H54 (cell line): ENCODE results near the gene RSAD2.

Experiments
- DNase-seq: peaks from one replicate; pipeline ENCODE4 v3.0.0; 2011; ENCODE audit warnings: low spot score, mixed read lengths; ENCODE audit not compliant: insufficient read length
- FAIRE-seq: peaks from 3 replicates; lab custom pipeline; 2011; peaks lifted over from hg19 to GRCh38; lab: Jason Lieb, UNC
- POLR2A ChIP-seq: IDR thresholded peaks from 2 replicates; pipeline ENCODE4 v1.6.1; 2011; ENCODE audit warnings: low read depth, mild to moderate bottlenecking, low read length

The RSAD2 gene

DNA sequence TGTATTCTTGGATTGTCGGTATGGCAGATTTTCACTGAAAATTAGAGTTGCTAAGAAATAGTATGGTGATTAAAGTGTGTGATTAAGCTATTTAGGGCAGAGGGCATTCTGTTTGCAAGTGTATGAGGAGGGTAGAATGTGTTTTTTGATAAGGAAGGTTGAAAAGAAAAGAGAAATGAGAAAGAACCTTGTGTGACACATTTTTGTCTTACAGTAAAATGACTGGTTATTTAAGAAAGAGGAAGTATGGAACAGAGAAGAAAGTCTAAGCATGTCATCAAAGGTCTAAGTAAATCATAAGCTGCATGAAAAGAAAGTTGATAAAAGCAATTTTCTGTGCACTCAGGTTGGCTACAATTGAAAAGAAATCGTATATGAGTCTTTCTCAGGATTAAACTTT lies 5.2 kb upstream of the RSAD2 start:
- no peak for DNase-seq
- FAIRE-seq = no peak
- TF ChIP-seq POLR2A = no peak

DNA sequence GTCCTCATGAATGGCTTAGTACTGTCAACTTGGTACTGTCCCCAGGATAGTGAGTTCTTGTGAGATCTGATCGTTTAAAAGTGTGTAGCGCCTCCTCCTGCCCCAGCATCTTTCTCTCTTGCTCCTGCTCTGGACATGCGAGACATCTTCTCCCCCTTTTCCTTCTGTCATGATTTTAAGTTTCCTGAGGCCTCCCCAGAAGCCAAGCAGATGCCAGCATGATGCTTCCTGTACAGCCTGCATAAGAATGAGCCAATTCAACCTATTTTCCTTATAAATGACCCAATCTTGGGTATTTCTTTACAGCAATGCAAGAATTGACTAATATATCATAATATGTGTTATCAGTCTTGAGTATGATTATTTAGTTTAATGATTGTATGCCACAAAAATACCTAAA lies 3.5 kb upstream of the RSAD2 start:
- FAIRE-seq (no peak), DNase-seq (no peak)
- TF ChIP-seq POLR2A = no peak

DNA sequence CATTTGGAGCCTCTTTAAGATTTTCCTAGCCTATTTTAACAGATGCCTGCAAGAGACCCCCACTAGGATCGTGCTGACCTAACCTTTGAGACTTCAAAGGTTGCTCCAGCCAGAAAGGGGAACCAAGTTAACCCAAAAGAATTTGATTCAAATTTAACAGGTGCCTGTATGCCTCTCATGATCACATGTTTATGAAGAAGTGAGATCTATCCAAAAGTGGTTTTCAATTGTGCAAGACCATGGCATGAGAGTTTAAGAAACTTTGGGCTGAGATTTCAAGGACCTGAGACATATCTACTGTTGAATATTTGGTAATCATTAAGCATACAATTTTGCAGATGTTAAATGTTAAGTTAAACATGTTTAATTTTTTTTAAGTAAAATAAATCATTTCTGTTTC lies 1.3 kb upstream of the RSAD2 start:
- DNase-seq (no peak), FAIRE-seq (no peak)
- TF ChIP-seq POLR2A = no peak

- no peak for DNase-seq
- no peak for TF ChIP-seq POLR2A
- no peak for FAIRE-seq
Measured at GRCh38 chr2:6878549-6878948, 972 bp downstream of the RSAD2 start.

GRCh38 chr2:6879011-6879410 lies 1.4 kb downstream of the RSAD2 start:
- FAIRE-seq (no peak), DNase-seq (no peak)
- no peak for TF ChIP-seq POLR2A

- DNase-seq (no peak), FAIRE-seq (no peak)
- no peak for TF ChIP-seq POLR2A
Measured at GRCh38 chr2:6880200-6880733, 2.7 kb downstream of the RSAD2 start.

- FAIRE-seq = no peak
- TF ChIP-seq POLR2A = no peak
- DNase-seq = no peak
Measured at GRCh38 chr2:6881046-6881445, 3.5 kb downstream of the RSAD2 start.

DNA sequence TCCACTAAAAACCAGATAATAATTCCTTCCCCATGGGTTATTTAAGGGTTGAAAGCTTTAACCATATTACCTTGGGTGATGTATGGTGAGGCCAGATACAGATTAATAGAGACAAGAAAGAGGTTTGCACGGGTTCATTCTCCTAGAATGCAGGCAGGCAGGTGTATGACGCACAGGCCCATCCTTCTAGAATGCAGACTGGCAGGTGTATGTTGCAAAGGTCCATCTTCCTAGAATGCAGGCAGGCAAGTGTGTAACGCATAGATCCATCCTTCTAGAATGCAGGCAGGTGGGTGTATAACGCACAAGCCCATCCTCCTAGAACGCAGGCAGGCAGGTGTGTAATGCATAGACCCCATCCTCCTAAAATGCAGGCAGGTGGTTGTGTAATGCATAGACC lies 3.9 kb downstream of the RSAD2 start:
- TF ChIP-seq POLR2A = no peak
- no peak for DNase-seq
- no peak for FAIRE-seq

DNA sequence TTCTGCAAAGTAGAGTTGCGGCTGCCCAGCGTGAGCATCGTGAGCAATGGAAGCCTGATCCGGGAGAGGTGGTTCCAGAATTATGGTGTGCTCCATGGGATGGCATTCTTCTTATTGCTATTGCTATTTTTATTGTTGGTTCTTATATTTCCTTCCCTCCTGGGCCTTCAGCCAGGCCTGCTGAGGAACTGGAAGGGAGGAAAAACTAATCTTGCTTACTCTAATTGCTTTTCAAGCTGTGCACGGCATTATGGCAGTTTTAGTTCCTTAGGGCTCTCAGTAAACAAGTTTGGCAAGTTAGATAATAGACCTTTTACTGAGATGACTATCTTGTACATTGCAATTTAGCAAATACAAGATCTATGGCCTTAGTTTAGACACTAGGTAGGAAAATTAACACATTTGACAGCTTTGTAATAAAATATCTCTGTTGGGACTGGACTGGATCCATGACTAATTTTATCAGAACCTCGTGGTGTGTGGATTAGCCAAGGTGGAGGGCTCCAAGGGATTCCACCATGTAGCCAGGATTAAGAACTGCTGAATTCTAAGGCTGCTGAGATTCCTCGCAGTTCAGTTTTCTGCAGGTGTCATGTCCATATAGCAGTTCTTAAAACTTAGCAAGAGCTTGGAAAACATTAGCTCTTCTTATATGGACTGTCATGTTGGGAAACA lies 6.0 kb downstream of the RSAD2 start:
- no peak for TF ChIP-seq POLR2A
- DNase-seq (no peak), FAIRE-seq (no peak)

DNA sequence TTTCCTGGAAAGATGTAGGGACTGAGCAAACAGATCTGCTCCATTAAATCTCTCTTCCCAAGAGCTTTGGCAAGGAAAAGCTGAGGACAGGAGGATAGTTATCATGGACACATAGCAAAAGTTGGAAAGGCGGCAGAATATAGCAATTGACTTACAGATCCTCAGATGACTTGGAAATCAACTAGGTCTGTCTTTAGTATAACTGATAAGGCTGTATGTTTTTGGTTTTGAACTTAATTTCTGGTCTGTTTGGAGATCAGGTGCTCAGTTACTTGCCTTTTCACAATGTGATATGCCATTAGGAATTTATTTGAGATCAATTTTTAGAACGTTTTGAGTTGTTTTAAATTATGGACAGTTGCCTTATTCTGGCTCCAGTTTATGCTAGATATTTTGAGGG lies 8.0 kb downstream of the RSAD2 start:
- no peak for DNase-seq

GRCh38 chr2:6885968-6886367 lies 8.4 kb downstream of the RSAD2 start:
- DNase-seq = no peak
- no peak for FAIRE-seq
- no peak for TF ChIP-seq POLR2A

More for the DNA sequence above, 8.0 kb downstream of the RSAD2 start:
- FAIRE-seq = no peak
- no peak for TF ChIP-seq POLR2A

- FAIRE-seq (no peak), DNase-seq (no peak)
- TF ChIP-seq POLR2A = no peak
Measured at GRCh38 chr2:6887751-6888192, 10.2 kb downstream of the RSAD2 start.

GRCh38 chr2:6888724-6889123 lies 11.1 kb downstream of the RSAD2 start:
- DNase-seq (no peak), FAIRE-seq (no peak)
- TF ChIP-seq POLR2A = no peak

DNA sequence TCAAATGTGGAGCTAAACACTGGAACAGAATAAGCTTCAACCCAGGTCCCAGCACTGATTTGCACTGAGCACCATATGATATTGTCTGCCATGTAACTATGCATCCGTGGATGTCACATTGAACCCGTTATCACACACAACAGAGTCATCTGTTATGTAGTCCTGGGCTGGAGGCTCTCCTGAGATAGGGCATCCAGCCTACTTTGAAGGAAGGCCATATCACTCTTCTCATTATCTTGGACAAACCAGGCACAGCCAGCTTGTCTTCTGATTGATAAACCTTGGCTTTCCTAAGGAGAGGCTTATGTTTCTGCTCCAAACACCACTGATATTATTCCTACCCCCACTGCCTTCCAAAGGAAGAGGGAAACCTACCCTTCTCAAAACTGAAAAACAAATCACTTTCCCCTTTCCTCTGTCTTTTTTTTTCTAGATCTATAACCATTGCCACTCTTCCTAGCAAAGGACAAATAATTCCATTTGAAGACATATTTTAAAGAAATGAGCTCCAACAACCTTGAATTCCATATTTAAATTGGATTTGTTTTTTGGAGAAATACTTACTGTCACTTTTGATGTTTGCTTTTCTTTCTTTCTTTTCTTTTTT lies 16.4 kb downstream of the RSAD2 start:
- no peak for TF ChIP-seq POLR2A
- no peak for FAIRE-seq
- no peak for DNase-seq
